Mesenchymal stem cell (in vitro differentiated cells and primary cell): Measurements from ENCODE around the gene THBS3.
"Not testable (repeated sequence)": the region's sequence is repeated elsewhere in the genome, so short reads cannot be mapped to it uniquely, and the experiment has no call there.

Experiments
- DNase-seq: peaks from one replicate; pipeline ENCODE4 v3.0.0-alpha.2; 2013
- H2AFZ ChIP-seq: one replicate; pipeline ENCODE4 v1.6.1; 2013; ENCODE audit warnings: low read depth, mild to moderate bottlenecking, control low read depth, inconsistent platforms, low read length, moderate library complexity
- H2AK5ac ChIP-seq: 2 replicates; pipeline ENCODE4 v1.6.1; 2013; ENCODE audit warnings: low read length, moderate library complexity, mild to moderate bottlenecking, inconsistent platforms; ENCODE audit not compliant: severe bottlenecking
- H2BK120ac ChIP-seq: one replicate; pipeline ENCODE4 v1.6.1; 2013; ENCODE audit warnings: low read depth, mild to moderate bottlenecking, inconsistent platforms, low read length, moderate library complexity
- H2BK12ac ChIP-seq, 2 experiments: one replicate each; pipeline ENCODE4 v1.6.1; 2013; ENCODE audit warnings: inconsistent platforms in 2 of 2, low read length in 2 of 2, mild to moderate bottlenecking in 2 of 2, moderate library complexity in 2 of 2, control low read depth in 1 of 2
- H2BK15ac ChIP-seq: one replicate; pipeline ENCODE4 v1.6.1; 2013; ENCODE audit warnings: mild to moderate bottlenecking, low read depth, inconsistent platforms; ENCODE audit not compliant: poor library complexity, severe bottlenecking
- H2BK5ac ChIP-seq: 2 replicates; pipeline ENCODE4 v1.6.1; 2013; ENCODE audit warnings: low read depth, mild to moderate bottlenecking, low read length, control low read depth, inconsistent platforms; ENCODE audit not compliant: poor library complexity, severe bottlenecking
- H3K14ac ChIP-seq, 2 experiments: one replicate each; pipeline ENCODE4 v1.6.1; 2013; ENCODE audit warnings: inconsistent platforms in 2 of 2, low read length in 2 of 2, control low read depth in 1 of 2, mild to moderate bottlenecking in 1 of 2, moderate library complexity in 1 of 2
- H3K18ac ChIP-seq, 2 experiments: one replicate each; pipeline ENCODE4 v1.6.1; 2013; ENCODE audit warnings: inconsistent platforms in 2 of 2, low read length in 2 of 2, control low read depth in 1 of 2, low read depth in 1 of 2, mild to moderate bottlenecking in 1 of 2
- H3K23ac ChIP-seq, 2 experiments: one replicate each; pipeline ENCODE4 v1.6.1; 2013; ENCODE audit warnings: inconsistent platforms in 2 of 2, low read length in 2 of 2, mild to moderate bottlenecking in 2 of 2, moderate library complexity in 2 of 2, control low read depth in 1 of 2
- H3K27ac ChIP-seq: 2 replicates; pipeline ENCODE4 v1.5.1; 2013; ENCODE audit warnings: mild to moderate bottlenecking, moderate library complexity, low read length, control low read depth, inconsistent platforms; ENCODE audit not compliant: poor library complexity, severe bottlenecking
- H3K27me3 ChIP-seq, 2 experiments: 2 replicates each; pipeline versions ENCODE4 v1.6.1 to v1.7.0; 2013; ENCODE audit warnings: low read length in 2 of 2, mild to moderate bottlenecking in 2 of 2, moderate library complexity in 2 of 2, control low read depth in 1 of 2, inconsistent platforms in 1 of 2; ENCODE audit not compliant: control insufficient read depth in 1 of 2, insufficient read depth in 1 of 2
- H3K36me3 ChIP-seq, 2 experiments: 2 replicates each; pipeline versions ENCODE4 v1.6.1 to v1.7.0; 2013; ENCODE audit warnings: low read length in 2 of 2, control low read depth in 1 of 2, inconsistent platforms in 1 of 2, low read depth in 1 of 2, mild to moderate bottlenecking in 1 of 2; ENCODE audit not compliant: insufficient read depth in 2 of 2, control insufficient read depth in 1 of 2
- H3K4ac ChIP-seq, 2 experiments: one replicate each; pipeline ENCODE4 v1.6.1; 2013; ENCODE audit warnings: inconsistent platforms in 2 of 2, low read length in 2 of 2, mild to moderate bottlenecking in 2 of 2, moderate library complexity in 2 of 2, control low read depth in 1 of 2, low read depth in 1 of 2
- H3K4me1 ChIP-seq: 2 replicates; pipeline ENCODE4 v1.6.1; 2013; ENCODE audit warnings: low read depth, low read length, control low read depth; ENCODE audit not compliant: control insufficient read depth, insufficient read depth
- H3K4me2 ChIP-seq: 2 replicates; pipeline ENCODE4 v1.6.1; 2013; ENCODE audit warnings: low read length, mild to moderate bottlenecking, inconsistent platforms; ENCODE audit not compliant: poor library complexity, severe bottlenecking
- H3K4me3 ChIP-seq, 2 experiments: 2 replicates each; pipeline versions ENCODE4 v1.5.1 to v1.7.0; 2013; ENCODE audit warnings: low read length in 2 of 2, mild to moderate bottlenecking in 2 of 2, control low read depth in 1 of 2, low read depth in 1 of 2; ENCODE audit not compliant: insufficient read depth in 1 of 2
- H3K79me1 ChIP-seq: replicated peaks from 2 replicates; pipeline ENCODE4 v1.6.1; 2013; ENCODE audit warnings: mild to moderate bottlenecking, control low read depth, low read length, inconsistent platforms; ENCODE audit not compliant: poor library complexity, severe bottlenecking
- H3K9ac ChIP-seq: 2 replicates; pipeline ENCODE4 v1.7.0; 2013; ENCODE audit warnings: mild to moderate bottlenecking, low read length, moderate library complexity
- H3K9me3 ChIP-seq: 2 replicates; pipeline ENCODE4 v1.7.0; 2013; ENCODE audit warnings: mild to moderate bottlenecking, low read length; ENCODE audit not compliant: control insufficient read depth
- H4K8ac ChIP-seq: one replicate; pipeline ENCODE4 v1.6.1; 2013; ENCODE audit warnings: inconsistent platforms, mild to moderate bottlenecking, low read length, moderate library complexity
- H4K91ac ChIP-seq: one replicate; pipeline ENCODE4 v1.6.1; 2013; ENCODE audit warnings: mild to moderate bottlenecking, low read length, inconsistent platforms
- WGBS: methylation state at CpG from one replicate; pipeline ENCODE4 v1.1.7; 2013; ENCODE audit warnings: mixed read lengths; 5-methylcytosine and 5-hydroxymethylcytosine counted together

THBS3 gene

DNA sequence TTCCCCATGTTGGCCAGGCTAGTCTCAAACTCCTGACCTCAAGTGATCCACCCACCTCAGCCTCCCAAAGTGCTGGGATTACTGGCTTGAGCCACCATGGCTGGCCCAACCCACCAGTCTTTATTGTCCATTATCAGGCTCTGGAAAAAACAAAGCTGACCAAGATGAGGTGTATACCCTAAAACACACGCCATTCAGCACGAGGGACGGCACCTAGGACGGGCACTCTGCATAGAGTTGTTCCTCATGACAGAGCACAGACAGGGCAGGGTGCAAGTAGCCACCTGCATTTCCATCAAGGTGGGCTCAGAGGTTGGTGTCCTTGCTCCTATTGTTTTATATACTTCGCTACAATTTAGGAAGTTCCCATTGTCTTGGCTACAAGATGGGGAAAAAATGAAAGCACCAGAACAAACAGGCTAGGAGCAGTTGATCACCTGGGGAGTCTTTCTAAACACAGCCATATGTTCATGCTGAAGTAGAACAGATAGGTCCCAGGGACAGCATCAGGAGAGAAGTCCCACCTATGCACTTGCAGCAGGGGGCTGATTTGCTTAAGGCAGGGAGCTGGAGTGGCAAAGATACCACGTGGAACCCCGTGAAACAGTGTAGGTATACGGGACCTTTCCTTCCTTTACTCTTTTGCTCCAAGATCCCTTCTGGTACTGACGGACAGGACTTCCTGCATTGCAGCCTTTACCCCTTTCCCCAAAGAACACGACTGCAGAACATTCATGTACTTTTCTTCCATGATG lies 39.1 kb downstream of the THBS3 start:
- Histone ChIP-seq H3K9me3 (no peaks in the 10 kb centered on the region), H2BK15ac (no peak overlapping the region), H2BK5ac (no peak overlapping the region), H3K4me2 (no peak overlapping the region), H3K4me3 (no peak overlapping the region), H3K27me3 (peaks cover 16 to 17% of the 10 kb centered on the region in 2 experiments), H4K8ac (no peak overlapping the region), H3K4me1 (peaks cover 6% of the 10 kb centered on the region), H3K27ac (no peak overlapping the region), H2BK120ac (no peak overlapping the region), H2BK12ac (no peak overlapping the region), H3K9ac (no peak overlapping the region), H3K4ac (no peak overlapping the region), H3K79me1 (peaks cover 9% of the 10 kb centered on the region), H3K18ac (no peak overlapping the region), H2AFZ (no peak overlapping the region), H3K14ac (no peak overlapping the region), H3K36me3 (peaks cover 23 to 32% of the 10 kb centered on the region in 2 experiments), H3K23ac (no peak overlapping the region), H4K91ac (no peak overlapping the region), H2AK5ac (no peak overlapping the region)
- 95% methylated on average over 10 of the region's 10 CpGs for WGBS
- no peak for DNase-seq

DNA sequence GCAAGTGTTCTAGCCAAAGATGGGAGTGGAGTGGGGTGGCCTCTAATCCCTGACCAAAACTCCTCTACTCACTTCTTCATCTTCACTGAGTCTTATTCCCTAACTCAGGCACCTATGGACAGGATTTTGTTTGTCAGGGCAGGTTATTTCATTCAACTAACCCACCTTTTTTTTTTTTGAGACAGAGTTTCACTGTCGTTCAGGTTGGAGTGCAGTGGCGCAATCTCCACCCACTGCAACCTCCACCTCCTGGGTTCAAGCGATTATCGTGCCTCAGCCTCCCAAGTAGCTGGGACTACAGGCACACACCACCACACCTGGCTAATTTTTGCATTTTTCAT lies 39.6 kb downstream of the THBS3 start:
- H3K9ac ChIP-seq, H3K4me3 ChIP-seq, H3K4ac ChIP-seq, DNase-seq, H4K8ac ChIP-seq, H2BK120ac ChIP-seq, H2BK5ac ChIP-seq, H3K23ac ChIP-seq, H3K14ac ChIP-seq, H4K91ac ChIP-seq, H2BK15ac ChIP-seq, H2BK12ac ChIP-seq, H2AFZ ChIP-seq, H3K4me2 ChIP-seq, H3K9me3 ChIP-seq, H3K79me1 ChIP-seq, H3K18ac ChIP-seq, H2AK5ac ChIP-seq, H3K27ac ChIP-seq, H3K4me1 ChIP-seq: not testable (repeated sequence)
- Histone ChIP-seq H3K27me3 (peaks cover 16 to 17% of the 10 kb centered on the region in 2 experiments), H3K36me3 (peaks cover 23 to 32% of the 10 kb centered on the region in 2 experiments)
- WGBS = 78% methylated on average over 4 of the region's 4 CpGs

DNA sequence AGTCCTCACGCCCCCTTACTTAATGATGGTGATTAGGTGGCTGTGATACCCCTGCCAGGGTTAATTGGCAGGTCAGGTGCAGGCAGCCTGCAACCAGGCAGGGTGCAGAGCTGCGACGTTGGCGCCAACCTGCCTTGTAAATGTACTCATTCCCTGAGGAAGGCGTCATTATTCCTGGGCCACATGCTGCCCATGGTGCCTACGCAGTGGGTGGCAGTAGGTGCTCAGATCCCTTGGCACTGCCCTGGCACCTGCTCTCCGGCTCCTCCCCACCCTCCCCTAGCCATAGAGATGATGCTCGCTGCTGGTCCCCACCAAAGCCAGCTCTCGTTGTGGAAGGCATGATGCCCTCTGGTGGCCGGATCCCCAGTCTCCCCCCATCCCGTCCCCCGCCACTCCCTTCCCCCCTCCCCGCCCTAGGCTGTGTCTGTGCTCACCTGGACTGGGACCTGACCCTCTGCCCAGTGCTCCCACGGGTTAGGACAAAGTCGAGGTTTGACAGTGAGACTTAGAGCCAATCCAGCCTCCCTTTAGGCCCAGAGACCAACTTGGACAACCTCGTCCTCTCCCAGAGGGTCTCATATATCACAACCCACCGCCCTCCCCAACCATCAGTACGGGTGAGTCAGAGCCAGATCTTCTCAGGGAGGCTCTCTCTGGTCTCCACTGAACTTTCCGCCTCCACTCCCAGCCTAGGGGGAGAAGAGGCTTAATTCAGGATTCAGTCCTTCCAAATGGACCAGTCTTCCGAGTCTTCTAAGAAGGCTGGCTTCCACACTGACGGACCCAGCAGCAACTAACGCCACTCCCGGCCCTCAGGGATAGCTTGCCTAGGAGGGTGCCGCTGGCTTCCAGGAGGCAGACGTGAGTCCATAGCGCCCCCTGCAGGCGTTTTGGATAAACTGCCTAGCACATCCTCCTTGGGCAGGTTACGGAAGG lies 40.3 kb downstream of the THBS3 start:
- Histone ChIP-seq H2AFZ (no peak overlapping the region), H3K4me3 (peak overlapping the region in 1 of 2 experiments; percentile 61), H3K14ac (no peak overlapping the region), H4K91ac (no peak overlapping the region), H2BK15ac (no peak overlapping the region), H3K36me3 (peaks cover 23 to 32% of the 10 kb centered on the region in 2 experiments), H3K9me3 (no peaks in the 10 kb centered on the region), H3K27me3 (peaks cover 16 to 17% of the 10 kb centered on the region in 2 experiments), H2BK120ac (peak overlapping the region; percentile 0), H3K9ac (peak overlapping the region; percentile 42), H2BK5ac (no peak overlapping the region), H2AK5ac (no peak overlapping the region), H3K4me2 (peak overlapping the region; percentile 24), H3K27ac (no peak overlapping the region), H3K18ac (no peak overlapping the region), H3K79me1 (peaks cover 9% of the 10 kb centered on the region), H4K8ac (peak overlapping the region; percentile 38), H3K4ac (no peak overlapping the region), H3K23ac (peak overlapping the region in 1 of 2 experiments; percentile 53), H2BK12ac (no peak overlapping the region), H3K4me1 (peaks cover 5% of the 10 kb centered on the region)
- 13% methylated on average over 23 of the region's 28 CpGs for WGBS
- DNase-seq = peak; percentile 80
